ENCODE measurements around the gene C2orf49.

C2orf49 gene

DNA sequence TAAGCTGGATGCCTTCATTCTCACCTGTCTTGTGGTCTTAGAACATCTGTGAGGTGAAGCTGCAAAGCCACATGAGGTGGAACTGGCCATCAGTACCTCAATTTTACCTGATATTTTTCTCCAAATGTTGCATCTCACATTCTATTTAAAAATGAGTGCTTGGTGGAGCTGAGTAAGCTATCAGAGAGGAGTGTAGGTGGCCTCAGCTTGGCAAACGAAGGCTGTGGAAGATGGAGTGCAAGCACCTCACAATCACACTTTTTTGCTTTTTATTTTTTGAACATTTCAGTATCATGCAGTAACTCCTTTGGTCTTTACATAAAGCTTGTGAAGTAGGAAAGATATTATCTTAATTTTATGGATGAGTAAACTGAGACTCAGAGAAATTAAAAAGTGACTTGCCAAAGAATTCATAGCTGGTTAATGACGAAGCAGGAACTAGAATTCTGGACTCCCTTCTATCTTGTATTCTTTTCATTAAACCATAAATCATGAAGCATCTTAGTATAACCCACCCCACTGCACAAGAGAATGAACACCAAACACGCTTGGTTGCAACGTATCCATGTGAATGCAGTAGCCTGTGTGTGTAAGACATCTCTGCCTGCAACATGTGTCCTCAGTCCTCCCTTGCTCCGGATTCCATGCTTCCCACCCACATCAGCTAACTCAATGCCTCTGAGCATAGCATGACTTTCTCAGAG is 27.2 kb downstream of the C2orf49 start:
- no peaks in the 10 kb centered on the region for H3K9me3 ChIP-seq (ENCODE audit: control insufficient read depth, low read length)
- H3K9ac ChIP-seq, result no peak overlapping the region
- H2AFZ ChIP-seq, result no peak overlapping the region
- H3K27ac ChIP-seq, result no peak overlapping the region
- no peaks in the 10 kb centered on the region for H3K79me2 ChIP-seq
- H3K4me1 ChIP-seq, result peaks cover under 1% of the 10 kb centered on the region
- no peak overlapping the region for H3K4me3 ChIP-seq (ENCODE audit: low read depth, low read length)
- H3K4me2 ChIP-seq (ENCODE audit: low read length), result no peak overlapping the region
- no peaks in the 10 kb centered on the region for H3K36me3 ChIP-seq (ENCODE audit: control insufficient read depth, insufficient read depth, low read length)
- TF ChIP-seq, protein P1, sequence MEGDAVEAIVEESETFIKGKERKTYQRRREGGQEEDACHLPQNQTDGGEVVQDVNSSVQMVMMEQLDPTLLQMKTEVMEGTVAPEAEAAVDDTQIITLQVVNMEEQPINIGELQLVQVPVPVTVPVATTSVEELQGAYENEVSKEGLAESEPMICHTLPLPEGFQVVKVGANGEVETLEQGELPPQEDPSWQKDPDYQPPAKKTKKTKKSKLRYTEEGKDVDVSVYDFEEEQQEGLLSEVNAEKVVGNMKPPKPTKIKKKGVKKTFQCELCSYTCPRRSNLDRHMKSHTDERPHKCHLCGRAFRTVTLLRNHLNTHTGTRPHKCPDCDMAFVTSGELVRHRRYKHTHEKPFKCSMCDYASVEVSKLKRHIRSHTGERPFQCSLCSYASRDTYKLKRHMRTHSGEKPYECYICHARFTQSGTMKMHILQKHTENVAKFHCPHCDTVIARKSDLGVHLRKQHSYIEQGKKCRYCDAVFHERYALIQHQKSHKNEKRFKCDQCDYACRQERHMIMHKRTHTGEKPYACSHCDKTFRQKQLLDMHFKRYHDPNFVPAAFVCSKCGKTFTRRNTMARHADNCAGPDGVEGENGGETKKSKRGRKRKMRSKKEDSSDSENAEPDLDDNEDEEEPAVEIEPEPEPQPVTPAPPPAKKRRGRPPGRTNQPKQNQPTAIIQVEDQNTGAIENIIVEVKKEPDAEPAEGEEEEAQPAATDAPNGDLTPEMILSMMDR (IDR thresholded peaks at IDR 0.05), result no peak
- H3K27me3 ChIP-seq (ENCODE audit: control insufficient read depth, insufficient read depth, low read length), result no peaks in the 10 kb centered on the region

DNA sequence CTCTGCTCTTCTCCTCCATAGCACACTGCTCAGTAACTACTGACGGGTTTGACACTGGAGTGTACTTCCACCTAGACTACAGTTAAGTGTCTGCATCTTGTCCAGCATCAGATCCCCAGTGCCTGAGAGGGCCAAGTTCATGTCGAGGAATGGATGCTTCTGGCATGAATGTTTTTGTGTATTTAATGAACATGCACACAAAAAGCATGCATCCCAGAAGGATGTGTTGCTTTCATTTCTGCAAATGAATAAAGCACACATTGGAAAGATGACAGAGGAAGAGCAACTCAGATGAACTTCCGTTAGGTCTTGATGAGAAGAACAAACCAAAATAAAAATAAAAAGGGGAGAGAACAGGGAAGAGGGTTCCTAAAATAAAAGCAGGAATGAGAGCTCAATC is 27.9 kb downstream of the C2orf49 start:
- no peak overlapping the region for H2AFZ ChIP-seq
- TF ChIP-seq, protein P1 (IDR thresholded peaks at IDR 0.05), result no peak
- H3K9me3 ChIP-seq (ENCODE audit: control insufficient read depth, low read length), result no peaks in the 10 kb centered on the region
- H3K27me3 ChIP-seq (ENCODE audit: control insufficient read depth, insufficient read depth, low read length), result no peaks in the 10 kb centered on the region
- H3K36me3 ChIP-seq (ENCODE audit: control insufficient read depth, insufficient read depth, low read length), result no peaks in the 10 kb centered on the region
- no peaks in the 10 kb centered on the region for H3K79me2 ChIP-seq
- peaks cover 5% of the 10 kb centered on the region for H3K4me1 ChIP-seq
- no peak overlapping the region for H3K9ac ChIP-seq
- no peak overlapping the region for H3K4me2 ChIP-seq (ENCODE audit: low read length)
- no peak overlapping the region for H3K4me3 ChIP-seq (ENCODE audit: low read depth, low read length)
- H3K27ac ChIP-seq, result no peak overlapping the region

GRCh38 chr2:105368759-105369408 is 31.5 kb downstream of the C2orf49 start:
- Histone ChIP-seq H3K36me3 (ENCODE audit: control insufficient read depth, insufficient read depth, low read length) (no peaks in the 10 kb centered on the region), H3K27ac (no peak overlapping the region)

DNA sequence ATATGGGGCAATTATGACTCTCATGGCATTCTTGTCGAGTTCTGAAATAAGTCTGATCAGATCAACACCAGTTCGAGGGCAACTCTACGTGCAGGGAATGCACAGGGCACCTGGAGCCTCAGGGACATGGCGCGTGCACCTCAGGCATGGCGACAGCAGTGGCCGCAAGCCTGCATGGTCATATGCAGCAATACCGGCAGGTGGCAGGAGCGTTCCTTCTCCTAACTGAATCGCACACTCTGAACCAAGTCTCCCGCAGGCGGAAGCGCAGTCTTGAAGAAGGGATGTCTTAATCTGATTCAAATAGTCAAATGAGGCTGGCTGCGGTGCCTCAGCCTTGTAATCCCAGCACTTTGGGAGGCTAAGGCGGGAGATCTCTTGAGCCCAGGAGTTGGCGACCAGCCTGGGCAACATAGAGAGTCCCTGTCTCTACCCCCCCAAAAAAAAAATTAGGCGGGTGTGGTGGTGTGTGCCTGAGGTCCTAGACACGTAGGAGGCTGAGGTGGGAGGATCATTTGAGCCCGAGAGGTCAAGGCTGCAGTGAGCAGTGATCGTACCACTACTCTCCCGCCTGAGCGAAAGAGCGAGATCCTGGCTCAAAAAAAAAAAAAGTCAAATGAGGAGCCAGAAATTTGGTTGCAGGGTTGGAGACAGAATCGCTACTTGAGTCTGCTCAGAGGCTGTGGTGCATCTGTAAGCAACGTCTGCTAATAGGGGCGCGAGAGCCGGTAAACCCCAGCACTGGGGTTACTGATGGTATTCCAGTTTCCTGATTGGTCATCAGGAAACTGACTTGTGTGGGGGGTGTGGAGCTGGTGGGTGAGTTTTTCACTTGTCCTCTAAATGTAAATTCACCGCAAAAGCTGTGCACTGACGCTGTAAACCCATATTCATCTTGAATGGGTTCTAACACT is 32.7 kb downstream of the C2orf49 start:
- no peaks in the 10 kb centered on the region for H3K9me3 ChIP-seq (ENCODE audit: control insufficient read depth, low read length)
- H3K36me3 ChIP-seq (ENCODE audit: control insufficient read depth, insufficient read depth, low read length), result no peaks in the 10 kb centered on the region
- peak overlapping the region; percentile 73 for H2AFZ ChIP-seq
- TF ChIP-seq, protein P1 (IDR thresholded peaks at IDR 0.05), result peak; percentile 90
- no peaks in the 10 kb centered on the region for H3K79me2 ChIP-seq
- H3K9ac ChIP-seq, result no peak overlapping the region
- H3K4me3 ChIP-seq (ENCODE audit: low read depth, low read length), result no peak overlapping the region
- peaks cover 5% of the 10 kb centered on the region for H3K4me1 ChIP-seq
- no peak overlapping the region for H3K4me2 ChIP-seq (ENCODE audit: low read length)
- H3K27ac ChIP-seq, result no peak overlapping the region
- no peaks in the 10 kb centered on the region for H3K27me3 ChIP-seq (ENCODE audit: control insufficient read depth, insufficient read depth, low read length)

More at GRCh38 chr2:105368759-105369408, 31.5 kb downstream of the C2orf49 start:
- Histone ChIP-seq H3K9me3 (ENCODE audit: control insufficient read depth, low read length) (no peaks in the 10 kb centered on the region), H3K4me3 (ENCODE audit: low read depth, low read length) (no peak overlapping the region), H3K27me3 (ENCODE audit: control insufficient read depth, insufficient read depth, low read length) (no peaks in the 10 kb centered on the region), H2AFZ (no peak overlapping the region), H3K4me2 (ENCODE audit: low read length) (no peak overlapping the region), H3K79me2 (no peaks in the 10 kb centered on the region), H3K9ac (no peak overlapping the region), H3K4me1 (peaks cover 5% of the 10 kb centered on the region)
- TF ChIP-seq, protein P1 (IDR thresholded peaks at IDR 0.05), result no peak

All from parathyroid adenoma (tissue), 2 donors.